Stomach smooth muscle (tissue), 2 donors: ENCODE measurements around the gene NPEPL1.

Experiments
- H3K27ac ChIP-seq: one replicate; pipeline ENCODE4 v1.7.0; 2013; ENCODE audit warnings: mild to moderate bottlenecking, low read length, inconsistent platforms
- H3K27me3 ChIP-seq, 2 donors: one replicate each; pipeline ENCODE4 v1.7.0; 2013; ENCODE audit warnings: low read length in 2 of 2; ENCODE audit not compliant: insufficient read depth in 2 of 2, control insufficient read depth in 1 of 2
- H3K36me3 ChIP-seq, 2 donors: one replicate each; pipeline ENCODE4 v1.7.0; 2013; ENCODE audit warnings: low read length in 2 of 2; ENCODE audit not compliant: control insufficient read depth in 2 of 2, insufficient read depth in 2 of 2
- H3K4me1 ChIP-seq: one replicate; pipeline ENCODE4 v1.7.0; 2013; ENCODE audit warnings: low read length; ENCODE audit not compliant: control insufficient read depth, insufficient read depth
- H3K4me3 ChIP-seq, 2 donors: one replicate each; pipeline ENCODE4 v1.7.0; 2013; ENCODE audit warnings: low read length in 2 of 2
- H3K9ac ChIP-seq, 2 donors: one replicate each; pipeline ENCODE4 v1.7.0; 2013; ENCODE audit warnings: low read length in 2 of 2, mild to moderate bottlenecking in 1 of 2
- H3K9me3 ChIP-seq, 2 donors: one replicate each; pipeline ENCODE4 v1.7.0; 2013; ENCODE audit warnings: low read length in 2 of 2; ENCODE audit not compliant: control insufficient read depth in 2 of 2
- donor health status: healthy.
- donor health status: Pancreatic carcinoma.

Gene NPEPL1

DNA sequence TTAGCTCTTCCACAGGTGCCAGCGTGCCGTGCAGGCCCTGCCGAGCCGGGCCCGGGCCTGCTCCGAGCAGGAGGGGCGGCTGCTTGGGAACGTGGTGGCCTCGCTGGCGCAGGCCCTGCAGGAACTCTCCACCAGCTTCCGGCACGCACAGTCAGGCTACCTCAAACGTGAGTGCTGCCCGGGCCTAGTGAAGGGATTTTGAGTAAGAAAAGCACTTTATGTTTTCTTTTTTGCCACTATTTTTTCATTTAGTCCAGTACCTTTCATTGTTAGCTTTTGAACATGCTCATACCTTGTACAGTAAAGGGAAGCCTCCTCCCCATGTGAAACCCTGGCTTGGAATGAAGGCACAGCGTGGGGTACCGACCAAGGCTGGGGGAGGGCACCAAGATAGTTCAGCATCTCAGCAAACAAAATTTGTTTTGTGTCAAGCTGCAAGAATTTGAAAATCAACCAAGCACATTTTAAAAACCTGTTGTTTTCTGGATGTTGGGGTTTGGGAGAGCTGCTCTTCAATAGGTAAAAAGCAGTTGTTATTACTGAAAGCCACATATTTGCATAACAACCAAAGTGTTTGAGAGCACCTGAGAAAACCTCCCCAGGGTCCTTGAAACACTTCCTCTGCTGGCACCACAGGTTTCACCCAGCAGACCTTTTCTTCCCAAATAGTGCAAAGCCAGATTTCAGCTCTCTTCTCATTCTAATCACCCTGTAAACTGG, 23.2 kb upstream of the NPEPL1 start:
- Histone ChIP-seq H3K27me3 (no peaks in the 10 kb centered on the region), H3K4me1 (peaks cover 2% of the 10 kb centered on the region), H3K4me3 (no peak overlapping the region), H3K9ac (no peak overlapping the region), H3K36me3 (peaks cover 44% of the 10 kb centered on the region in 2 donors), H3K9me3 (no peaks in the 10 kb centered on the region), H3K27ac (no peak overlapping the region)

GRCh38 chr20:58670102-58670501, 22.5 kb upstream of the NPEPL1 start:
- Histone ChIP-seq H3K36me3 (peaks cover 47 to 49% of the 10 kb centered on the region in 2 donors), H3K9ac (no peak overlapping the region), H3K4me1 (peaks cover 2% of the 10 kb centered on the region), H3K27me3 (no peaks in the 10 kb centered on the region), H3K4me3 (no peak overlapping the region), H3K9me3 (no peaks in the 10 kb centered on the region), H3K27ac (no peak overlapping the region)

DNA sequence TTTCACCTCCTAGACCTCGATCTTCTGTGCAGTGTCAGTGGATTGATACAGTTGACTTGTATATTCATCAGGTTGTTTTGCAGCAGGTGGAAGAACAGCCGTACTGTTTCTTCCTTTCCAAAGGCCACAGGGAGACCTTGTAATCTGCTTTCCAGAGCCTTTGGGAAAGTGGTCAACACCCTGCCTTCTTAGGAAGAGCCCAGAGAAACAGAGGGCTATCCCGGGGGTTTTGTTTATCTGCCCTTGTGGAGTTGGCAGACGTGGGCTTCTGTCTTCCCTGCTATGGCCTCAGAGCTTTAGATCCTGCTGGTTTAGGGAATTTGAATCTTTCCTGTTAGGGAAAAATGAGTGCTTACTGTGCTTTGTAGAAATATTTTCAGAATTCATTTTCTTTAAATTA, 21.9 kb upstream of the NPEPL1 start:
- H3K9me3 ChIP-seq: no peaks in the 10 kb centered on the region
- no peak overlapping the region for H3K9ac ChIP-seq
- no peaks in the 10 kb centered on the region for H3K27me3 ChIP-seq
- H3K36me3 ChIP-seq: peaks cover 53 to 55% of the 10 kb centered on the region in 2 donors
- no peak overlapping the region for H3K4me3 ChIP-seq
- H3K27ac ChIP-seq: no peak overlapping the region
- peaks cover under 1% of the 10 kb centered on the region for H3K4me1 ChIP-seq

DNA sequence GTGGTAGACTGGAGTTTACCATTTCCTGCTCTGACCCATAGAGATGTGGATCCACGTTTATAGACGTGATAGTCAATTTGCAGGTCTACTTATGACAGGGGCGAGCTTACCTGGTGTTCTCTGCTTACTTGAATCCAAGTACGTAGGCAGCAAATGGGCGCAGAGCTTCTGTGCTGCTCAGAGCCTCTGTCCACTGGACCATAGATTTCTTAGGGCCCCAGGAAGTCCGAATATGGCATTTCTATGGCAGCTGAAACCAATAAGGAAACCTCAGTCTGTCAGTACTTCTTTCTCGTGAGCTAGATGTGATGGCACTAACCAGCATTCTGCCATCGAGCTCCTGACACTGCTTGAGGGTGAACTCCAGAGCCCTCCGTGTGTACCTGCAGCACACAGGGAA, 19.5 kb upstream of the NPEPL1 start:
- H3K4me1 ChIP-seq: no peaks in the 10 kb centered on the region
- H3K27me3 ChIP-seq: no peaks in the 10 kb centered on the region
- peaks cover 49 to 53% of the 10 kb centered on the region in 2 donors for H3K36me3 ChIP-seq
- no peaks in the 10 kb centered on the region for H3K9me3 ChIP-seq
- H3K4me3 ChIP-seq: no peak overlapping the region
- no peak overlapping the region for H3K9ac ChIP-seq
- no peak overlapping the region for H3K27ac ChIP-seq

- no peaks in the 10 kb centered on the region for H3K9me3 ChIP-seq
- H3K9ac ChIP-seq: no peak overlapping the region
- H3K27ac ChIP-seq: no peak overlapping the region
- peaks cover 45 to 51% of the 10 kb centered on the region in 2 donors for H3K36me3 ChIP-seq
- no peaks in the 10 kb centered on the region for H3K27me3 ChIP-seq
- no peaks in the 10 kb centered on the region for H3K4me1 ChIP-seq
- H3K4me3 ChIP-seq: no peak overlapping the region
Measured at GRCh38 chr20:58675146-58675584, 17.4 kb upstream of the NPEPL1 start.

DNA sequence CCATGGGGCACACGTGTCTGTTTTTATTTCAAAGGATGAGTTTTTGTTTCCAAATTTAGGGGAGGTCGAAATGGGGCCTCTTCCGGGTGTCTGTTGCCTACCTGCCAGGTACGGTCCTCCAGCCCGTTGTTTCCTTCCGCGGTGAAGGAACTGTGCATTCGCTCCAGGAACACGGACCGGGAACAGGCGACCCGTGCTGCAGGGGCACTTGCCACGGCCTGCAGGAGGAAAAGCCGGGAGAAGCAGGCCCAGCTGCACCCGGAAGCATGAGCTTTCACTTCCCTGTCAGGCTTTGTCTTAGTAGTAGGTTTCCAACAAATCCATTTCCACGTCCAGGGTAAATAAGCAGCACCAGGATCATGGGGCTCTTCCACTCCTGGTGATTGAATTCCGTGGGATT, 17.0 kb upstream of the NPEPL1 start:
- peaks cover 45 to 51% of the 10 kb centered on the region in 2 donors for H3K36me3 ChIP-seq
- H3K9me3 ChIP-seq: no peaks in the 10 kb centered on the region
- H3K27ac ChIP-seq: no peak overlapping the region

GRCh38 chr20:58676161-58676560, 16.4 kb upstream of the NPEPL1 start:
- no peak overlapping the region for H3K4me3 ChIP-seq
- no peaks in the 10 kb centered on the region for H3K9me3 ChIP-seq
- H3K36me3 ChIP-seq: peaks cover 43 to 46% of the 10 kb centered on the region in 2 donors
- no peak overlapping the region for H3K27ac ChIP-seq
- H3K27me3 ChIP-seq: no peaks in the 10 kb centered on the region
- no peaks in the 10 kb centered on the region for H3K4me1 ChIP-seq
- no peak overlapping the region for H3K9ac ChIP-seq

More for the DNA sequence above, 17.0 kb upstream of the NPEPL1 start:
- Histone ChIP-seq H3K27me3 (no peaks in the 10 kb centered on the region), H3K9ac (no peak overlapping the region), H3K4me3 (no peak overlapping the region), H3K4me1 (no peaks in the 10 kb centered on the region)

DNA sequence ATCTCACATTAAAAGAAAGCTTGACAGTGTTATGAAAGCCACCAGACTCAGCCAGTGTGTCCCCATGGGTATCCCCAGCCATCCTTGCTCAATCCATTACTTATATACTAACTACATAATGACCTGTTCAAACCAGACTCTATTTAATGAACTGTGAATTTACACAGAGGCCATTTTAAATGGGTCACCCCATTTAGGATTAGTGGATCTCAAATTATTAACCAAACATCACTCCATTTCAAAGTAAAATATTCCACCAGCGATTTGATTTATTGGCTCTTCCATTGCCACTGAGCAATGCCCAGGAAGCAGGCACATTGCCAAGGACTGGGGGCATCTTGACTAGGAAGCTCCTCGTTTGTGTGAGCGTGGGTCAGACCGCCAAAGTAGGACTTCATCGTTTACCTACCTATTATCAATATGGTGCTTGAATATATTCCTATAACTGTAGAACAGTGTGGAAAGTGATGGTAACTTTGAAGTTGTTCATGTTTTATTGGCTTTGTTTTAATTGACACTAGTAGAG, 15.5 kb upstream of the NPEPL1 start:
- Histone ChIP-seq H3K27ac (no peak overlapping the region), H3K36me3 (peaks cover 43 to 47% of the 10 kb centered on the region in 2 donors), H3K4me1 (no peaks in the 10 kb centered on the region), H3K9ac (no peak overlapping the region), H3K9me3 (no peaks in the 10 kb centered on the region), H3K27me3 (no peaks in the 10 kb centered on the region), H3K4me3 (no peak overlapping the region)

- Histone ChIP-seq H3K36me3 (peaks cover 41 to 44% of the 10 kb centered on the region in 2 donors), H3K27ac (no peak overlapping the region), H3K4me3 (no peak overlapping the region), H3K27me3 (no peaks in the 10 kb centered on the region), H3K9me3 (no peaks in the 10 kb centered on the region), H3K4me1 (no peaks in the 10 kb centered on the region), H3K9ac (no peak overlapping the region)
Measured at GRCh38 chr20:58677808-58678207, 14.8 kb upstream of the NPEPL1 start.

DNA sequence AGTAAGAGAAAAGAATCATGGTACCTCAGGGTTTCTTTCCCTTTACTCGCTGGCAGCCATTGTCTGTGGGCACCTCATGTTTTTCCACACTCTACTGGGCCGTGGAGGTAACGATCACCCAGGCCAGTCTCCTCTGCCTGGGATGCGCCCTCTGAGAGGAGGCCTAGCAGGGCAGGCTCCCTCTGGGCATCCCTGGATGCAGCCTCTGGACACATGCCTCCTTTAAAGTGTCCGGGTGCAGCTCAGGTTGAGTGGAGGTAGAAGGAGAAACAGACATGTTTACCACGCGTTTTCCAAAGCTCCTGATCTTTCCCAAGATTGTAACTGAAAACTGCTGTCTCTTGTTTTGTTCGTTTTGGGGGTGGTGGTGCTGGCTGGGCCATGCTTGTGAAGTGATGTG, 13.8 kb upstream of the NPEPL1 start:
- no peaks in the 10 kb centered on the region for H3K9me3 ChIP-seq
- H3K4me3 ChIP-seq: no peak overlapping the region
- no peak overlapping the region for H3K9ac ChIP-seq
- no peaks in the 10 kb centered on the region for H3K27me3 ChIP-seq
- peaks cover 31 to 38% of the 10 kb centered on the region in 2 donors for H3K36me3 ChIP-seq
- H3K27ac ChIP-seq: no peak overlapping the region
- no peaks in the 10 kb centered on the region for H3K4me1 ChIP-seq
